ENCODE data around the gene AKR1C2. TPM values are rescaled to one million over a fixed set of nuclear protein-coding genes. Genes with fewer than 3 reads are reported as not detected.
"Not testable (repeated sequence)": the region's sequence is repeated elsewhere in the genome, so short reads cannot be mapped to it uniquely, and the experiment has no call there.

Gene AKR1C2
- polyA plus RNA-seq, 4 donors, result 5.4 to 97.3 (median 27.8) TPM

DNA sequence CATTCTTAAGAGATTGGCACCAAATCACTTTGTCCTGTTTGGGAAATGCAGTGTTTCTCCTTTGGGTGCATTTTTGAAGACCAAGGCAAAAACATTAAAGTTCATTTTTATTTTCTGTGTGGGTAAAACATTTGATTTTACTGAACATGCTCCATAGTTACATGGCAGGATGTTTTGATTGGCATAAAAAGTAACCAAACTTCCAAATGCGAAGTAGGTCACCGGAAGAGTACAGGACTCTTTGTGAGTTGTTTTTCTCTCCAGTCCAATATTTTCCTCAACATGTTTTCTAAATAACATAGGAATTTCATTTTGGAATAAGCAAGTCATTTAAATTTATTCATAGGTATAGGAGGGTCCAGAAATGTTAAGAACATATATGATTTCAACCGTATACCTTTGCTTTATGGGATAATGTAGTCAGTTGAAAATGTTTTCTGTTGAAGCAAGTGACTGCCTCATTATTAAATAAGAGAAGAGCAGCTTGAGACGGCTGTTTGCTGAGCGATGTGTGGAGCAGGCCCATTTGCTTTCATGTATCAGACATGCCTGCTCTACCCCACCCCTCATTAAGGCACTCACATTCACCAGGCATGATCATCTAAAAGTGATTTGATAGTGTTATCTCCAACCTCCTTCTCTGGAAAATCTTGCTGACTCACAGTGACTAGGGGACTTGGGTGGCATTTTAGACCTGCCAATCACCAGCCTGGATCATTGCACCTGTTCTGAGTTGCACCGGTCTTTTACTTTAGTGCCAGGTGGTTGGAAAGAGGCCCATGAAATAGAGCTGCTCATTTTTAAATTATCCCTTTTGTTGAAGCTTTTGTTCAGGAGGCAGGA is 16.3 kb upstream of the AKR1C2 start:
- H3K27me3 ChIP-seq (ENCODE audit: control insufficient read depth in 3 of 3, insufficient read depth in 3 of 3, low read length in 3 of 3); H3K36me3 ChIP-seq (ENCODE audit: control insufficient read depth in 3 of 3, insufficient read depth in 2 of 3, low read depth in 1 of 3, low read length in 3 of 3); H3K9me3 ChIP-seq (ENCODE audit: control insufficient read depth in 2 of 2, insufficient read depth in 1 of 2, low read depth in 1 of 2, low read length in 1 of 2); FAIRE-seq; H3K4me1 ChIP-seq (ENCODE audit: control insufficient read depth in 3 of 3, insufficient read depth in 2 of 3, low read depth in 1 of 3, low read length in 2 of 3); H3K4me3 ChIP-seq (ENCODE audit: low read depth in 1 of 3, low read length in 3 of 3): not testable (repeated sequence)
- peak overlapping the region in 1 of 3 donors; percentile 27 for H3K27ac ChIP-seq (ENCODE audit: low read depth in 1 of 3, low read length in 2 of 3)
- 42 to 52% (median 51%) methylated on average over 6 of the region's 6 CpGs for whole genome bisulfite sequencing, 3 donors
- peak; percentile 38 to 97 for DNase-seq

DNA sequence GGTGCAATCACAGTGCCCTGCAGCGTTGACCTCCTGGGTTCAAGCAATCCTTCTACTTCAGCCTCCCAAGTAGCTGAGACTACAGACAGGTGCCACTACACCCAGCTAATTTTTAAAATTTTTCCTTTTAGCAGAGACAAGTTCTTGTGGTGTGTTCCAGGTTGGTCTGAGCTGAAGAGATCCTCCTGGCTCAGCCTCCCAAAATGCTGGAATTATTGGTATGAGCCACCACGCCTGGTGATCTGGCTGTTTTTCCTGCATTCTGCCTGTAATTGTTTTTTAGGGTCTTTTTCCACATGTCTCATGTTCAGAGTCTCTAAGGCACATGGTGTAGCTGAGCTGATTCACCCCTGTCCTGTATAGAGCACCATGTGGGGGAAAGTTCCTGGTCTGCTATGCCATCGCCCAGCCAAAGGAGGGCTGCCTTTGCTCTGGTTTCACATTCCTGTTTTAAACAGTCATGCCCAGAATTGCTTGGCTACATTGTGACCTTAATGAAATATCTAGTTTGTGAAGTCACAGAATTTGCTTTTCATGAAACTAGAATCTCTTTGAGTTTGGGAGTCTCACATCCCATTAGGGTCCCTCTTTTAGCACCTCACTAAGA is 15.1 kb upstream of the AKR1C2 start:
- not testable (repeated sequence) for H3K27me3 ChIP-seq (ENCODE audit: control insufficient read depth in 3 of 3, insufficient read depth in 3 of 3, low read length in 3 of 3); FAIRE-seq; H3K36me3 ChIP-seq (ENCODE audit: control insufficient read depth in 3 of 3, insufficient read depth in 2 of 3, low read depth in 1 of 3, low read length in 3 of 3); H3K27ac ChIP-seq (ENCODE audit: low read depth in 1 of 3, low read length in 2 of 3); H3K4me1 ChIP-seq (ENCODE audit: control insufficient read depth in 3 of 3, insufficient read depth in 2 of 3, low read depth in 1 of 3, low read length in 2 of 3); H3K4me3 ChIP-seq (ENCODE audit: low read depth in 1 of 3, low read length in 3 of 3); H3K9me3 ChIP-seq (ENCODE audit: control insufficient read depth in 2 of 2, insufficient read depth in 1 of 2, low read depth in 1 of 2, low read length in 1 of 2)
- DNase-seq, result peak; percentile 34 to 65
- 60 to 68% (median 65%) methylated on average over 3 of the region's 3 CpGs for WGBS, 3 donors

DNA sequence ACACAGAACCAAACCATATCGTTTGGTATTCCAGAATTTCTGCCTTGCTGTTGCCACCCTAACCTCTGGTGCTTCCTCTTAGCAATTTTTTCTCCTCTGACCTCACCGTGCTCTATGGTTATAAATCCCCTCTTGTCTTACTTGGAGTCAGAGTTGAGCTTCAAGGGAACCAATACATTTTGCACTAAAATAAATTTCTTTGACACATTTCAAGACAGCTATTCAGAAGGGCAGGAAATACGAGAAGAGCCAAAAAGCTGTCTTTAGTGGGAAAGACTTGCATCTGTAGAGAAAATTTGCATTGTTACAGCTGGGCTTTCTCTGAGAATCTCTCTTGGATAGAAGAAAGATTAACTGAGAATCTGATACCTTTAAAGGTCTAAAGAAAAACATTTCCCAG is 14.5 kb upstream of the AKR1C2 start:
- FAIRE-seq (no peak), DNase-seq (no peak)
- Histone ChIP-seq H3K36me3 (ENCODE audit: control insufficient read depth in 3 of 3, insufficient read depth in 2 of 3, low read depth in 1 of 3, low read length in 3 of 3) (no peaks in the 10 kb centered on the region), H3K27ac (ENCODE audit: low read depth in 1 of 3, low read length in 2 of 3) (no peak overlapping the region), H3K4me3 (ENCODE audit: low read depth in 1 of 3, low read length in 3 of 3) (no peak overlapping the region), H3K9me3 (ENCODE audit: control insufficient read depth in 2 of 2, insufficient read depth in 1 of 2, low read depth in 1 of 2, low read length in 1 of 2) (no peaks in the 10 kb centered on the region), H3K4me1 (ENCODE audit: control insufficient read depth in 3 of 3, insufficient read depth in 2 of 3, low read depth in 1 of 3, low read length in 2 of 3) (peaks cover 2 to 5% (median 2%) of the 10 kb centered on the region in 3 donors), H3K27me3 (ENCODE audit: control insufficient read depth in 3 of 3, insufficient read depth in 3 of 3, low read length in 3 of 3) (no peaks in the 10 kb centered on the region)
- WGBS, 3 donors, result 50 to 77% (median 67%) methylated on average over 3 of the region's 3 CpGs

DNA sequence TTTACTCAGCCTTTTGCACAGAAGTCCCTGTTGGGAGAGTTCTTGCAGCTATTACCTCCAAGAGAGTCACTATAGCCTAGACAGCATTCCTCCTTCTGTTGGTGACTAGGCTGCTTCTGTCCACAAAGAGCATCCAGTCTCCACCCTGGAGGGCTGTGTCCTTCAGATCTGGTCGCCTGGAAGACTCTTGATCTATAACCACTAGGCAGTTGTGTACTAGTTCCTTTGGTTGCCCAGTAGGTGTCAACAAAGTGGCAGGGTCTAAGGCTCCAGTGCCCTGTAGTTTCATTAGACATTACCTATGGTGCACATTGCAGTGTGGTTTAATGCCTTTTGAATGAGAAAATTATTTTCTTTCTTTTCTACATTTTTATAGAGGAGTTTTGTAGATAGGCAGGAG is 11.3 kb upstream of the AKR1C2 start:
- Histone ChIP-seq H3K27me3 (ENCODE audit: control insufficient read depth in 3 of 3, insufficient read depth in 3 of 3, low read length in 3 of 3) (no peaks in the 10 kb centered on the region), H3K9me3 (ENCODE audit: control insufficient read depth in 2 of 2, insufficient read depth in 1 of 2, low read depth in 1 of 2, low read length in 1 of 2) (no peaks in the 10 kb centered on the region), H3K27ac (ENCODE audit: low read depth in 1 of 3, low read length in 2 of 3) (no peak overlapping the region), H3K4me1 (ENCODE audit: control insufficient read depth in 3 of 3, insufficient read depth in 2 of 3, low read depth in 1 of 3, low read length in 2 of 3) (peaks cover 0 to 2% (median 0%) of the 10 kb centered on the region in 3 donors), H3K36me3 (ENCODE audit: control insufficient read depth in 3 of 3, insufficient read depth in 2 of 3, low read depth in 1 of 3, low read length in 3 of 3) (no peaks in the 10 kb centered on the region), H3K4me3 (ENCODE audit: low read depth in 1 of 3, low read length in 3 of 3) (no peak overlapping the region)
- FAIRE-seq (no peak), DNase-seq (peak; percentile 26 to 70)
- WGBS, 3 donors, result 14 to 43% (median 15%) methylated on average over 1 of the region's 1 CpG

DNA sequence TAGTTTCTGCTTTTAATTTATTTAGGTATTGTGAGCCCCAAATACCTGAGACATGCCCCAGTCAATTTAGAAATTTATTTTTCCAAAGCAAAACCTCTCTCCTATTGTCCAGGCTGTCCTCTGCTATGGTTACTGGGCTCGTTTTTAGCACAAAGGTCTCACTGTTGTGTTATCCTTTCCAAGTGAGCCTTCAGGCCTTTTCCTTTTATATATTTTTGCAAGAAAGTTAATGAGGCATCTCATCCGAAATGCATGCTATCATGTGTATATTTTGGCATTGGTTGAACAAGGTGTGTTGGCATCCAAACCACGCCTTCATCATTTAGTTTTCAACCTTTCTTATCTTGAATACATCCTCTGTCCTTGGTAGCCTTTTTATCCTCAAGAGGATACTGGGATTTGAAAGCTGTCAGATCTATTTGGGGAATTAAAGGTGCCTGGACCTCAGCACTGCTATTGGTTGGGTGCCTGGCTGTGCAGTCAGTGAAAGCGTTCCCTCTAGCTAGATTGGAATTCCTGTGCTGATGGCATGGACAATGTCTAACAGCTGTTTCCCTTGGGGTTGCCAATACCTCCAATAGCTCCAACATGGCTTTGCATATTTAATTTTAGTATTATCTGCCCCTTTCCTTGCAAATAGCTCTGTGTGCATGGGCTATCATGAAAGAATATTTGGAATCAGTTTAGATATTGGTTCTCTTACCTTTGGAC is 10.7 kb upstream of the AKR1C2 start:
- DNase-seq; H3K9me3 ChIP-seq (ENCODE audit: control insufficient read depth in 2 of 2, insufficient read depth in 1 of 2, low read depth in 1 of 2, low read length in 1 of 2); FAIRE-seq; H3K36me3 ChIP-seq (ENCODE audit: control insufficient read depth in 3 of 3, insufficient read depth in 2 of 3, low read depth in 1 of 3, low read length in 3 of 3); H3K4me3 ChIP-seq (ENCODE audit: low read depth in 1 of 3, low read length in 3 of 3); H3K27me3 ChIP-seq (ENCODE audit: control insufficient read depth in 3 of 3, insufficient read depth in 3 of 3, low read length in 3 of 3); H3K27ac ChIP-seq (ENCODE audit: low read depth in 1 of 3, low read length in 2 of 3); H3K4me1 ChIP-seq (ENCODE audit: control insufficient read depth in 3 of 3, insufficient read depth in 2 of 3, low read depth in 1 of 3, low read length in 2 of 3): not testable (repeated sequence)
- WGBS, 3 donors, result 57 to 66% (median 59%) methylated on average over 4 of the region's 4 CpGs

DNA sequence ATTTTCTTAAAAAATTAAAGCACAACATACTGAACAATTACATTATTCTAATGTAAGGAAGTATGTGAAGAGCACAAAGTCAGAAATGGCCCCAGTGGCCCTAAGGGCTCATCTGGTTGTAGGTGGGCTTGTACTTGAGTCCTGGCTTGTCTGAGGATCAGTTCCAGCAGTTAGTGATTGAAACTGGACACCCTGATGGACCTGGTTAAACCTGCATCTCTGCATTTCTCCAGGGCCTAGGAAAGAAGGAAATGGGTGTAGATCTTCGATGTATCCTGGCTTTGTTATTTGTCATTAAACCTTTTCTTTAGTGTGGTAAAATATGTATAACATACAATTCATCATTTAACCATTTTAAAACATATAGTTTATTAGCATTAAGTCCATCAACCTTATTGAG is 9.7 kb upstream of the AKR1C2 start:
- Histone ChIP-seq H3K27ac (ENCODE audit: low read depth in 1 of 3, low read length in 2 of 3) (no peak overlapping the region), H3K36me3 (ENCODE audit: control insufficient read depth in 3 of 3, insufficient read depth in 2 of 3, low read depth in 1 of 3, low read length in 3 of 3) (no peaks in the 10 kb centered on the region), H3K27me3 (ENCODE audit: control insufficient read depth in 3 of 3, insufficient read depth in 3 of 3, low read length in 3 of 3) (no peaks in the 10 kb centered on the region), H3K4me1 (ENCODE audit: control insufficient read depth in 3 of 3, insufficient read depth in 2 of 3, low read depth in 1 of 3, low read length in 2 of 3) (peaks cover 0 to 2% (median 0%) of the 10 kb centered on the region in 3 donors), H3K4me3 (ENCODE audit: low read depth in 1 of 3, low read length in 3 of 3) (no peak overlapping the region), H3K9me3 (ENCODE audit: control insufficient read depth in 2 of 2, insufficient read depth in 1 of 2, low read depth in 1 of 2, low read length in 1 of 2) (no peaks in the 10 kb centered on the region)
- DNase-seq (no peak), FAIRE-seq (no peak)
- 80 to 88% (median 87%) methylated on average over 1 of the region's 1 CpG for WGBS, 3 donors

DNA sequence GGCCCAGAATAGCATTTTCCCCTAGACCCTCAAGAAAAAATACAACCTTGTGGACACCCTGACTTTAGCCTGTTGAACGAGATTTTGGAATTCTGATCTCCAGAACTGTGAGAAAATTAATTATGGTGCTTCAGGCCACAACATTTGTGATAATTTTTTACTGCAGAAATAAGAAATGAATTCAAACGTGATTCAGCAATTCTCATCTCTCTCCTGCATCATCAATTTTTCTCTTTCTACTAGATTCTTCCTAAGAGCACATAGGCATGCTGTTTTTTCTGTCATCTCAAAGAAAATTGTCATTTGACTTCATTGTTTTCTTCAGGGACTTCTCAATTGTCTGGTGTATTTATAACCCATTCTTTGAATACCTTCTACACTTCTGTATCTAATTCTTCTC is 8.9 kb upstream of the AKR1C2 start:
- Histone ChIP-seq H3K36me3 (ENCODE audit: control insufficient read depth in 3 of 3, insufficient read depth in 2 of 3, low read depth in 1 of 3, low read length in 3 of 3) (no peaks in the 10 kb centered on the region), H3K27me3 (ENCODE audit: control insufficient read depth in 3 of 3, insufficient read depth in 3 of 3, low read length in 3 of 3) (no peaks in the 10 kb centered on the region), H3K4me1 (ENCODE audit: control insufficient read depth in 3 of 3, insufficient read depth in 2 of 3, low read depth in 1 of 3, low read length in 2 of 3) (peaks cover 0 to 2% (median 0%) of the 10 kb centered on the region in 3 donors), H3K4me3 (ENCODE audit: low read depth in 1 of 3, low read length in 3 of 3) (no peak overlapping the region), H3K27ac (ENCODE audit: low read depth in 1 of 3, low read length in 2 of 3) (no peak overlapping the region), H3K9me3 (ENCODE audit: control insufficient read depth in 2 of 2, insufficient read depth in 1 of 2, low read depth in 1 of 2, low read length in 1 of 2) (no peaks in the 10 kb centered on the region)
- DNase-seq (no peak), FAIRE-seq (no peak)
- 61 to 69% (median 65%) methylated on average over 2 of the region's 2 CpGs for WGBS, 3 donors

DNA sequence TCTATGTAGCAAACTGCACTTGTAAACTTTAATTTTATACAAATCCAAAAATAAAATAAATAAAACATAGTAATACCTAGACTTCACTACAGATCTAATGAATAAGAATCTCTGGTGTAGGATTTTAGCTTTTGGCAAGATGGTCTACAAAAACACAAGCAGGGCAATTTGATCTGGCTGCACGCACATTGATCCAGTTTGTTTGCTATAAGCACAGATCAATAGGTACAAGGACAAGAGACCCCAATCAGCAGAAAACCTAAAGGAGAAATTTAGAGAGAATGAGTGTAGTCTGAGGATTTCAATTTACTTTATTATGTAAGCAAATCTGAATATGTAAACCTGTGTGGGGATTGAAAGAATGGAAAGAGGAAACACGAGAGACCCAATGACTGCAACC is 7.7 kb upstream of the AKR1C2 start:
- 90 to 97% (median 93%) methylated on average over 2 of the region's 2 CpGs for WGBS, 3 donors
- not testable (repeated sequence) for H3K4me3 ChIP-seq (ENCODE audit: low read depth in 1 of 3, low read length in 3 of 3); FAIRE-seq; H3K36me3 ChIP-seq (ENCODE audit: control insufficient read depth in 3 of 3, insufficient read depth in 2 of 3, low read depth in 1 of 3, low read length in 3 of 3); DNase-seq; H3K9me3 ChIP-seq (ENCODE audit: control insufficient read depth in 2 of 2, insufficient read depth in 1 of 2, low read depth in 1 of 2, low read length in 1 of 2); H3K27ac ChIP-seq (ENCODE audit: low read depth in 1 of 3, low read length in 2 of 3); H3K4me1 ChIP-seq (ENCODE audit: control insufficient read depth in 3 of 3, insufficient read depth in 2 of 3, low read depth in 1 of 3, low read length in 2 of 3); H3K27me3 ChIP-seq (ENCODE audit: control insufficient read depth in 3 of 3, insufficient read depth in 3 of 3, low read length in 3 of 3)

All from small intestine (tissue), 7 donors.